Endometrial microvascular endothelial cells (primary cell): ENCODE data around the gene RHOB. TPM values are rescaled to one million over a fixed set of nuclear protein-coding genes. Genes with fewer than 3 reads are reported as not detected.

ENCODE experiments used
- total RNA-seq: library from RNA; depleted of rRNA; stranded (reverse); fragments of >200 nt; gene quantifications from one replicate; pipeline ENCODE4 v1.2.3, GENCODE V29; 2015; ENCODE audit errors: inconsistent ontology term

The RHOB gene
- total RNA-seq, 1 donor from 2014 or later, result 100 TPM

Other genes with a start within 250 kb of the RHOB start
- 2.9 TPM for gene SDC1, start 221.9 kb upstream of the RHOB start, total RNA-seq
- 27.0 TPM for gene PUM2, start 96.2 kb upstream of the RHOB start, total RNA-seq
- 22.0 TPM for gene HS1BP3, start 204.0 kb downstream of the RHOB start, total RNA-seq
- gene GDF7, start 220.1 kb downstream of the RHOB start, total RNA-seq, result 0.09 TPM